Epithelial cell of proximal tubule (primary cell): ENCODE measurements around the gene RRP1. TPM values are rescaled to one million over a fixed set of nuclear protein-coding genes. Genes with fewer than 3 reads are reported as not detected.
"Not testable (repeated sequence)": the region's sequence is repeated elsewhere in the genome, so short reads cannot be mapped to it uniquely, and the experiment has no call there.

Experiments
- DNase-seq: peaks from one replicate; pipeline ENCODE4 v3.0.0-alpha.2; 2011; ENCODE audit warnings: low read depth
- H3K4me3 ChIP-seq: 2 replicates; pipeline ENCODE4 v1.5.1; 2011; ENCODE audit warnings: low read depth, mild to moderate bottlenecking, low read length
- CTCF ChIP-seq: conservative IDR thresholded peaks from 2 replicates; pipeline ENCODE4 v1.5.1; 2012; ENCODE audit warnings: low read depth, mild to moderate bottlenecking, low read length
- total RNA-seq: library from RNA; depleted of rRNA; stranded (reverse); fragments of >200 nt; gene quantifications from 2 replicates; pipeline ENCODE4 v1.2.3, GENCODE V29; 2015

RRP1 gene
- total RNA-seq, 1 donor from 2014 or later: 26.1 TPM

GRCh38 chr21:43842742-43843141 lies 53.4 kb downstream of the RRP1 start:
- no peak for DNase-seq
- H3K4me3 ChIP-seq: no peak overlapping the region
- TF ChIP-seq CTCF: no peak

GRCh38 chr21:43844906-43845305 lies 55.5 kb downstream of the RRP1 start:
- DNase-seq: not testable (repeated sequence)

GRCh38 chr21:43845386-43845785 lies 56.0 kb downstream of the RRP1 start:
- H3K4me3 ChIP-seq: no peak overlapping the region

More at GRCh38 chr21:43844906-43845305, 55.5 kb downstream of the RRP1 start:
- not testable (repeated sequence) for H3K4me3 ChIP-seq

GRCh38 chr21:43846430-43846829 lies 57.1 kb downstream of the RRP1 start:
- no peak overlapping the region for H3K4me3 ChIP-seq
- DNase-seq: no peak
- no peak for TF ChIP-seq CTCF

More at GRCh38 chr21:43845386-43845785, 56.0 kb downstream of the RRP1 start:
- no peak for TF ChIP-seq CTCF
- no peak for DNase-seq

GRCh38 chr21:43847301-43847700 lies 57.9 kb downstream of the RRP1 start:
- no peak for DNase-seq
- TF ChIP-seq CTCF: no peak

GRCh38 chr21:43848771-43849170 lies 59.4 kb downstream of the RRP1 start:
- no peak for TF ChIP-seq CTCF

More at GRCh38 chr21:43847301-43847700, 57.9 kb downstream of the RRP1 start:
- H3K4me3 ChIP-seq: no peak overlapping the region

GRCh38 chr21:43849532-43850299 lies 60.3 kb downstream of the RRP1 start:
- DNase-seq: no peak
- no peak overlapping the region for H3K4me3 ChIP-seq
- no peak for TF ChIP-seq CTCF

More at GRCh38 chr21:43848771-43849170, 59.4 kb downstream of the RRP1 start:
- no peak overlapping the region for H3K4me3 ChIP-seq
- no peak for DNase-seq
